HepG2 (cell line): ENCODE results near the gene CDH13. TPM values are rescaled to one million over a fixed set of nuclear protein-coding genes. Genes with fewer than 3 reads are reported as not detected.

Experiments used
- ATAC-seq: fragments of 200-7000 bp; cut with Tn5 transposase; 3 replicates; pipeline ENCODE4 v1.9.1; 2020; ENCODE audit warnings: mild to moderate bottlenecking, moderate library complexity
- BruUV-seq: library from RNA; stranded (reverse); fragments of 400-500 nt; replicated peaks from 2 replicates; lab custom pipeline; 2021; lab: Mats Ljungman, UMichigan
- CTCF ChIA-PET: fragments of 300-600 bp; formaldehyde crosslinking; extraction: SDS; loops from one replicate; lab custom pipeline; 2021; ENCODE audit warnings: low total read pairs, inconsistent platforms, low intra/inter-chr PET ratio; lab: Yijun Ruan, JAX
- POLR2A ChIA-PET: fragments of 350-600 bp; sonication (Branson Sonifier 250); formaldehyde crosslinking; loops from one replicate; lab custom pipeline; 2020; ENCODE audit warnings: antibody characterized with exemption, inconsistent platforms; lab: Yijun Ruan, JAX
- DNase-seq: peaks from one replicate; pipeline ENCODE4 v3.0.0-alpha.2; 2015; ENCODE audit warnings: low spot score
- FAIRE-seq: peaks from 3 replicates; lab custom pipeline; 2011; peaks lifted over from hg19 to GRCh38; lab: Jason Lieb, UNC
- H2AFZ ChIP-seq: one replicate; pipeline ENCODE4 v1.6.1; 2011; ENCODE audit warnings: low read length, inconsistent platforms
- H3K27ac ChIP-seq: fragments of 300-600 bp; 3 replicates; pipeline ENCODE4 v1.8.0; 2011; ENCODE audit warnings: mixed run types, mild to moderate bottlenecking, mixed read lengths, low read length, inconsistent platforms; ENCODE audit not compliant: insufficient read depth; ENCODE audit errors: extremely low read length
- H3K27me3 ChIP-seq, 2 experiments: fragments of 200-600 bp in 1 of 2; 2 replicates in 1 of 2; 3 replicates in 1 of 2; pipeline versions ENCODE4 v1.6.0 to v1.8.0; 2011; ENCODE audit warnings: low read length in 2 of 2, mild to moderate bottlenecking in 2 of 2, moderate library complexity in 2 of 2, inconsistent platforms in 1 of 2; ENCODE audit not compliant: insufficient read depth in 2 of 2, control insufficient read depth in 1 of 2
- H3K36me3 ChIP-seq, 2 experiments: fragments of 200-600 bp in 1 of 2; replicated peaks in 1 of 2; 2 replicates in 1 of 2; 3 replicates in 1 of 2; pipeline versions ENCODE4 v1.5.1 to v1.8.0; 2011; ENCODE audit warnings: low read length in 2 of 2, inconsistent platforms in 1 of 2; ENCODE audit not compliant: insufficient read depth in 2 of 2, control insufficient read depth in 1 of 2
- H3K4me1 ChIP-seq: 2 replicates; pipeline ENCODE4 v1.5.1; 2012; ENCODE audit warnings: low read length, inconsistent platforms; ENCODE audit not compliant: insufficient read depth
- H3K4me2 ChIP-seq: 2 replicates; pipeline ENCODE4 v1.6.0; 2011; ENCODE audit warnings: low read depth, low read length, inconsistent platforms
- H3K4me3 ChIP-seq, 3 experiments: fragments of 200-600 bp in 1 of 3; sonication (generic), shearing (Covaris generic) in 1 of 3; replicated peaks in 1 of 3; 2 replicates each; pipeline ENCODE4 v1.5.1; 2011 to 2016; ENCODE audit warnings: low read length in 3 of 3, inconsistent platforms in 2 of 3, low read depth in 2 of 3, mild to moderate bottlenecking in 2 of 3, control low read depth in 1 of 3, mixed read lengths in 1 of 3; ENCODE audit not compliant: insufficient read depth in 1 of 3
- H3K79me2 ChIP-seq: one replicate; pipeline ENCODE4 v1.6.1; 2011; ENCODE audit warnings: low read length, inconsistent platforms; ENCODE audit not compliant: insufficient read depth
- H3K9ac ChIP-seq: 2 replicates; pipeline ENCODE4 v1.6.0; 2011; ENCODE audit warnings: mild to moderate bottlenecking, low read depth, low read length, inconsistent platforms; ENCODE audit not compliant: insufficient read depth
- H3K9me3 ChIP-seq: 2 replicates; pipeline ENCODE4 v1.5.1; 2012; ENCODE audit warnings: mild to moderate bottlenecking, low read length
- H4K20me1 ChIP-seq: 2 replicates; pipeline ENCODE4 v1.6.0; 2011; ENCODE audit warnings: inconsistent platforms, mild to moderate bottlenecking, low read length, moderate library complexity; ENCODE audit not compliant: insufficient read depth
- CBX1 ChIP-seq: IDR thresholded peaks from one replicate; pipeline ENCODE4 v1.6.1; 2016; ENCODE audit warnings: antibody characterized with exemption, low read depth
- ETV5 ChIP-seq: IDR thresholded peaks from 2 replicates; pipeline ENCODE4 v1.6.1; 2018; ENCODE audit warnings: missing biosample characterization, missing genetic modification reagents, inconsistent platforms, borderline replicate concordance
- GPN1 ChIP-seq: sonication (generic); formaldehyde crosslinking; IDR thresholded peaks from 2 replicates; pipeline ENCODE4 v1.5.1; 2020; ENCODE audit warnings: missing genetic modification reagents, borderline replicate concordance
- SALL1 ChIP-seq: sonication (generic); formaldehyde crosslinking; IDR thresholded peaks from 2 replicates; pipeline ENCODE4 v1.8.0; 2022; ENCODE audit warnings: mild to moderate bottlenecking, missing genetic modification reagents
- SP5 ChIP-seq: IDR thresholded peaks from 2 replicates; pipeline ENCODE4 v1.6.1; 2016; ENCODE audit warnings: low read depth, borderline replicate concordance
- TAF1 ChIP-seq: sonication (generic); formaldehyde crosslinking; IDR thresholded peaks from 2 replicates; pipeline ENCODE4 v1.4.0; 2020; ENCODE audit warnings: missing genetic modification reagents
- TFDP2 ChIP-seq: sonication (generic); formaldehyde crosslinking; IDR thresholded peaks from 2 replicates; pipeline ENCODE4 v1.4.0; 2020; ENCODE audit warnings: missing genetic modification reagents
- WGBS: methylation state at CpG from one replicate; pipeline ENCODE4 v1.1.6; 2017; ENCODE audit warnings: low lambda C conversion rate; 5-methylcytosine and 5-hydroxymethylcytosine counted together
- in situ Hi-C: cut with HindIII; loops from 2 replicates; pipeline ENCODE4 v1.10.0; 2017; ENCODE audit warnings: low pct_unique_long_range_greater_than_20kb; ENCODE audit not compliant: extremely low pct_ligation_motif_present
- intact Hi-C: fragments of 100-400 bp; cut with micrococcal nuclease; formaldehyde crosslinking; loops from one replicate; pipeline ENCODE4 v1.10.0; 2022; ENCODE audit not compliant: unreplicated experiment
- polyA plus RNA-seq, 8 experiments: library from polyadenylated mRNA; depleted of rRNA in 3 of 8; stranded (reverse) in 7 of 8; unstranded in 1 of 8; fragments of >200 nt; fragmentation: Illumina TruSeq in 4 of 8; extraction: Trizol in 4 of 8; gene quantifications; 2 replicates each; pipeline versions ENCODE4 v1.2.1 to v1.2.3, GENCODE V29; 2011 to 2016; ENCODE audit warnings: low read depth in 4 of 8, missing spikeins in 1 of 8, mixed read lengths in 1 of 8; ENCODE audit not compliant: insufficient read depth in 1 of 8
- total RNA-seq, 5 experiments: library from RNA; depleted of rRNA; stranded (reverse); fragments of >200 nt; fragmentation: Illumina TruSeq; extraction: Trizol; gene quantifications; 2 replicates each; pipeline ENCODE4 v1.2.3, GENCODE V29; 2016; ENCODE audit warnings: low read depth in 1 of 5
- TF ChIP-seq, protein P1 (sequence below): sonication (generic); formaldehyde crosslinking; conservative IDR thresholded peaks from 2 replicates; pipeline ENCODE4 v1.8.1; 2023; ENCODE audit warnings: missing genetic modification reagents
- TF ChIP-seq, protein P2 (sequence below): sonication (generic); formaldehyde crosslinking; IDR thresholded peaks from 2 replicates; pipeline ENCODE4 v1.5.0; 2020; ENCODE audit warnings: mild to moderate bottlenecking, low read depth, missing genetic modification reagents, borderline replicate concordance

Gene CDH13
- total and polyA plus RNA-seq, 2 of the 13 experiments (the other 11 are each of a cell fraction or from before 2014, with no cell fraction given), result not detected

DNA sequence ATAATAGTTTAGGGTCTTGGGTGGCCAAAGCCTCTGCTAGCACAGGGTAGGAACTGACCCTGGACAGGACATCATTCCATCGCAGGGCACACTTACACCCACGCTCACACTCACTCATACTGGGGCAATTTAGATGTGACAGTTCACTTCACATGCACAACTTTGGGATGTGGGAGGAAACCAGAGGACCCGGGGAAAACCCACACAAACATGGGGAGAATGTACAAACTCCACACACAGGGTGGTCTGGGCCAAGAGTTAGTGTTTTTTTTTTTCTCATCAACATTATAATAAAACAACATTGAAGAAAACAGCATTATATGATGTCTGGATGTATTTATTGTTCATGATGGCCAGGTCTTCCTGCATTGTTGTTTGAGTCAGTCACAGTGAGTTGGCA, 93.6 kb downstream of the CDH13 start:
- FAIRE-seq (no peak), DNase-seq (no peak), ATAC-seq (no peak)
- POLR2A ChIA-PET, result no interaction called here
- H3K4me1 ChIP-seq, result no peaks in the 10 kb centered on the region
- H3K36me3 ChIP-seq, result no peaks in the 10 kb centered on the region
- H2AFZ ChIP-seq, result no peak overlapping the region
- in situ Hi-C loops, result no loop called here
- no peaks in the 10 kb centered on the region for H3K79me2 ChIP-seq
- H3K4me2 ChIP-seq, result no peak overlapping the region
- 13% methylated on average over 3 of the region's 3 CpGs for WGBS
- no peaks in the 10 kb centered on the region for H3K9me3 ChIP-seq
- CTCF ChIA-PET, result no interaction called here
- TF ChIP-seq SALL1 (CRISPR knock-in tag), result no peak
- no peak for TF ChIP-seq CBX1
- TF ChIP-seq TAF1, result no peak
- H3K27ac ChIP-seq, result no peak overlapping the region
- no peak overlapping the region for H3K4me3 ChIP-seq
- H4K20me1 ChIP-seq, result no peaks in the 10 kb centered on the region
- intact Hi-C loops, result no loop called here
- peaks cover 0 to 5% of the 10 kb centered on the region in 2 experiments; a peak in 1 of 5 replicates for H3K27me3 ChIP-seq
- BruUV-seq, result no TSS peak
- no peak overlapping the region for H3K9ac ChIP-seq

- no peaks in the 10 kb centered on the region for H4K20me1 ChIP-seq
- H3K4me3 ChIP-seq, result no peak overlapping the region
- no peak for ATAC-seq
- H3K9ac ChIP-seq, result no peak overlapping the region
- intact Hi-C loops (no loop called here), in situ Hi-C loops (no loop called here)
- no TSS peak for BruUV-seq
- H3K36me3 ChIP-seq, result no peaks in the 10 kb centered on the region
- no peak overlapping the region for H3K27ac ChIP-seq
- no peak overlapping the region for H3K4me2 ChIP-seq
- ChIA-PET CTCF (no interaction called here), POLR2A (no interaction called here)
- no peaks in the 10 kb centered on the region for H3K79me2 ChIP-seq
- H3K4me1 ChIP-seq, result no peaks in the 10 kb centered on the region
- H3K27me3 ChIP-seq, result no peaks in the 10 kb centered on the region
- TF ChIP-seq, protein P1, sequence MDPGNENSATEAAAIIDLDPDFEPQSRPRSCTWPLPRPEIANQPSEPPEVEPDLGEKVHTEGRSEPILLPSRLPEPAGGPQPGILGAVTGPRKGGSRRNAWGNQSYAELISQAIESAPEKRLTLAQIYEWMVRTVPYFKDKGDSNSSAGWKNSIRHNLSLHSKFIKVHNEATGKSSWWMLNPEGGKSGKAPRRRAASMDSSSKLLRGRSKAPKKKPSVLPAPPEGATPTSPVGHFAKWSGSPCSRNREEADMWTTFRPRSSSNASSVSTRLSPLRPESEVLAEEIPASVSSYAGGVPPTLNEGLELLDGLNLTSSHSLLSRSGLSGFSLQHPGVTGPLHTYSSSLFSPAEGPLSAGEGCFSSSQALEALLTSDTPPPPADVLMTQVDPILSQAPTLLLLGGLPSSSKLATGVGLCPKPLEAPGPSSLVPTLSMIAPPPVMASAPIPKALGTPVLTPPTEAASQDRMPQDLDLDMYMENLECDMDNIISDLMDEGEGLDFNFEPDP (CRISPR knock-in tag), result no peak
- TF ChIP-seq TFDP2 (CRISPR knock-in tag) (no peak), SP5 (CRISPR knock-in tag) (no peak), GPN1 (no peak), ETV5 (CRISPR knock-in tag) (no peak)
- TF ChIP-seq, protein P2, sequence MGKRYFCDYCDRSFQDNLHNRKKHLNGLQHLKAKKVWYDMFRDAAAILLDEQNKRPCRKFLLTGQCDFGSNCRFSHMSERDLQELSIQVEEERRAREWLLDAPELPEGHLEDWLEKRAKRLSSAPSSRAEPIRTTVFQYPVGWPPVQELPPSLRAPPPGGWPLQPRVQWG (CRISPR knock-in tag), result no peak
- 51% methylated on average over 2 of the region's 2 CpGs for WGBS
- no peak overlapping the region for H2AFZ ChIP-seq
- no peaks in the 10 kb centered on the region for H3K9me3 ChIP-seq
- no peak for DNase-seq
- FAIRE-seq, result no peak
These were observed 99.5 kb downstream of the CDH13 start for GRCh38 chr16:82726306-82726705.
